ENCODE data around the gene OR6K6.

DNA sequence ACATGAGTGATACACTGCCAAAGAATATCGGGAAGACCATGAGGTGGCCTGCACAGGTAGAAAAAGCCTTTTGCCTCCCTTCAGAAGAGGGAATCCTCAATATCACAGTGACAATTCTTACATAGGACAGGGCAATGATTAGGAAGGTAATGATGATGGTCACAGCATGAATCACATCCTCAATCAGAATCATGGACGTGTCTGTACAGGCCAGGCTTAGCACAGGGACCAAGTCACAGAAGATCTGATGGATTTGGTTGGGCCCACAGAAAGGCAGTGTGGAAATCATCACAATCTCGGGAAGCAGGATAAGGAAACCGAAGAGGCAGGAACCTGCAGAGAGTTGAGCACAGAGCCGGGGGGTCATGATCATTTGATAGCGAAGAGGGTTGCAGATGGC lies 37.2 kb upstream of the OR6K6 start:
- no peak for TF ChIP-seq POLR2A (IDR thresholded peaks at IDR 0.05)
- TF ChIP-seq, protein P1, sequence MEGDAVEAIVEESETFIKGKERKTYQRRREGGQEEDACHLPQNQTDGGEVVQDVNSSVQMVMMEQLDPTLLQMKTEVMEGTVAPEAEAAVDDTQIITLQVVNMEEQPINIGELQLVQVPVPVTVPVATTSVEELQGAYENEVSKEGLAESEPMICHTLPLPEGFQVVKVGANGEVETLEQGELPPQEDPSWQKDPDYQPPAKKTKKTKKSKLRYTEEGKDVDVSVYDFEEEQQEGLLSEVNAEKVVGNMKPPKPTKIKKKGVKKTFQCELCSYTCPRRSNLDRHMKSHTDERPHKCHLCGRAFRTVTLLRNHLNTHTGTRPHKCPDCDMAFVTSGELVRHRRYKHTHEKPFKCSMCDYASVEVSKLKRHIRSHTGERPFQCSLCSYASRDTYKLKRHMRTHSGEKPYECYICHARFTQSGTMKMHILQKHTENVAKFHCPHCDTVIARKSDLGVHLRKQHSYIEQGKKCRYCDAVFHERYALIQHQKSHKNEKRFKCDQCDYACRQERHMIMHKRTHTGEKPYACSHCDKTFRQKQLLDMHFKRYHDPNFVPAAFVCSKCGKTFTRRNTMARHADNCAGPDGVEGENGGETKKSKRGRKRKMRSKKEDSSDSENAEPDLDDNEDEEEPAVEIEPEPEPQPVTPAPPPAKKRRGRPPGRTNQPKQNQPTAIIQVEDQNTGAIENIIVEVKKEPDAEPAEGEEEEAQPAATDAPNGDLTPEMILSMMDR (IDR thresholded peaks at IDR 0.05): no peak

Measured in adrenal gland (tissue), 5 donors.